ENCODE data around the gene RIPOR3. TPM values are rescaled to one million over a fixed set of nuclear protein-coding genes. Genes with fewer than 3 reads are reported as not detected.

Gene RIPOR3
- polyA plus RNA-seq, 2 of the 4 experiments (the other 2 are of a cell fraction), result 0.03 to 0.06 TPM

DNA sequence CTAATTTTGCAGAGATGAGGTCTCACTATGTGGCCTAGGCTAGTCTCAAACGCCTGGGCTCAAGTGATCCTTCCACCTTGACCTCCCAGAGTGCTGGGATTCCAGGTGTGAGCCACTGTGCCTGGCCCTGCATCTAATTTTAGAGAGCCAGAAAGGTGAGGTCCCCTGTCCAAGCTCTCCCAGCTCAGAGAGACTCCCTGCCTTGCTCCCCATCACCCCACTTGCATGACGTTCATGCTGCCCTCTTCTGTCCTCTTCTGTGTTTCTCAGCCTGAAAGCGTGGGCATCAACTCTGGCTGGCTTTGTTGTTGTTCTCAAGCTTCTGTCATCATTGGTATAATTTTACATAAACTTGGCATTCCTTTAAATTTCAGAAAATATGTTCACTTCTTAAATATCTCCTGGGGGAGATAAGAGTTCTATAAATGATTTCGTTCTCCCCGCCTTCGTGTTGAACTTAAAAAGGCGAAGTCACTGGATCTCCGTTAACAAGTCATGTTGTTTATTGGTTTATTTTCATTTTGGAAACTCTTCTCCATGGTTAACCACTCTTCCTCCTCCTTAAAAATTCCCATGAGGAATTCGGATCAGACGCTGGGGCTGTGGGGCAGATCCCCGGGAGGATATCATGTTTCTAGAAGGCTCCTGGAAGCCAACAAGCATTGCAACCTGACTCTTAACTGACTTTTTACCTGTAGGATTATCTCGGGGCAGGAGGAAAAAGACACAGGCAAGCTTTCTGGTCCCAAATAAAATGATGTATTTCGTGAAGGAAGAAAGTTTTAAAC, 26.8 kb upstream of the RIPOR3 start:
- 60% methylated on average over 13 of the region's 13 CpGs for WGBS (ENCODE audit: missing lambda C conversion rate)
- TF ChIP-seq ZNF302 (CRISPR knock-in tag; IDR thresholded peaks at IDR 0.05), result no peak
- TF ChIP-seq CBX8 (IDR thresholded peaks at IDR 0.05), result no peak
- peak; percentile 40; the same call in 2 of the 3 replicates for TF ChIP-seq SMC3 (IDR thresholded peaks at IDR 0.05)
- no peak for TF ChIP-seq TFCP2L1 (CRISPR knock-in tag; IDR thresholded peaks at IDR 0.05)
- TF ChIP-seq, protein P1, sequence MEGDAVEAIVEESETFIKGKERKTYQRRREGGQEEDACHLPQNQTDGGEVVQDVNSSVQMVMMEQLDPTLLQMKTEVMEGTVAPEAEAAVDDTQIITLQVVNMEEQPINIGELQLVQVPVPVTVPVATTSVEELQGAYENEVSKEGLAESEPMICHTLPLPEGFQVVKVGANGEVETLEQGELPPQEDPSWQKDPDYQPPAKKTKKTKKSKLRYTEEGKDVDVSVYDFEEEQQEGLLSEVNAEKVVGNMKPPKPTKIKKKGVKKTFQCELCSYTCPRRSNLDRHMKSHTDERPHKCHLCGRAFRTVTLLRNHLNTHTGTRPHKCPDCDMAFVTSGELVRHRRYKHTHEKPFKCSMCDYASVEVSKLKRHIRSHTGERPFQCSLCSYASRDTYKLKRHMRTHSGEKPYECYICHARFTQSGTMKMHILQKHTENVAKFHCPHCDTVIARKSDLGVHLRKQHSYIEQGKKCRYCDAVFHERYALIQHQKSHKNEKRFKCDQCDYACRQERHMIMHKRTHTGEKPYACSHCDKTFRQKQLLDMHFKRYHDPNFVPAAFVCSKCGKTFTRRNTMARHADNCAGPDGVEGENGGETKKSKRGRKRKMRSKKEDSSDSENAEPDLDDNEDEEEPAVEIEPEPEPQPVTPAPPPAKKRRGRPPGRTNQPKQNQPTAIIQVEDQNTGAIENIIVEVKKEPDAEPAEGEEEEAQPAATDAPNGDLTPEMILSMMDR (IDR thresholded peaks at IDR 0.05), result peak; percentile 21; the same call in 2 of the 3 replicates
- TF ChIP-seq ZSCAN20 (CRISPR knock-in tag; IDR thresholded peaks at IDR 0.05), result no peak
- TF ChIP-seq RAD21 (conservative IDR thresholded peaks at IDR 0.05 in 1 of 2, IDR thresholded peaks at IDR 0.05 in 1 of 2), result peak; percentile 23 to 52; a peak in 2 of 5 replicates
- TF ChIP-seq, protein P2, sequence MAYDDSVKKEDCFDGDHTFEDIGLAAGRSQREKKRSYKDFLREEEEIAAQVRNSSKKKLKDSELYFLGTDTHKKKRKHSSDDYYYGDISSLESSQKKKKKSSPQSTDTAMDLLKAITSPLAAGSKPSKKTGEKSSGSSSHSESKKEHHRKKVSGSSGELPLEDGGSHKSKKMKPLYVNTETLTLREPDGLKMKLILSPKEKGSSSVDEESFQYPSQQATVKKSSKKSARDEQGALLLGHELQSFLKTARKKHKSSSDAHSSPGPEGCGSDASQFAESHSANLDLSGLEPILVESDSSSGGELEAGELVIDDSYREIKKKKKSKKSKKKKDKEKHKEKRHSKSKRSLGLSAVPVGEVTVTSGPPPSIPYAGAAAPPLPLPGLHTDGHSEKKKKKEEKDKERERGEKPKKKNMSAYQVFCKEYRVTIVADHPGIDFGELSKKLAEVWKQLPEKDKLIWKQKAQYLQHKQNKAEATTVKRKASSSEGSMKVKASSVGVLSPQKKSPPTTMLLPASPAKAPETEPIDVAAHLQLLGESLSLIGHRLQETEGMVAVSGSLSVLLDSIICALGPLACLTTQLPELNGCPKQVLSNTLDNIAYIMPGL (CRISPR knock-in tag; IDR thresholded peaks at IDR 0.05; ENCODE audit: borderline replicate concordance), result no peak
- TF ChIP-seq BHLHE40 (IDR thresholded peaks at IDR 0.05; ENCODE audit: low read depth, low read length), result no peak
- no peak for TF ChIP-seq POLR2A (IDR thresholded peaks at IDR 0.05; ENCODE audit: low read length)
- TF ChIP-seq ESRRA (IDR thresholded peaks at IDR 0.05; ENCODE audit: borderline replicate concordance, low read length), result no peak
- peak overlapping the region; percentile 33 to 69; a peak in 4 of 6 replicates for H3K27ac ChIP-seq
- CTCF ChIA-PET, result interaction anchor here (0.5 to 3.1 kb wide), 17 partner anchors 10 to 92 kb away, joined by 3 to 29 read pairs (median 4); no protein-coding TSS in a partner anchor
- no peaks in the 10 kb centered on the region for H3K9me3 ChIP-seq
- ATAC-seq (peak in 1 of 2 experiments; percentile 68; a peak in 3 of 6 replicates), FAIRE-seq (no peak), DNase-seq (ENCODE audit: low read depth in 1 of 2, low spot score in 1 of 2) (peak in 1 of 2 experiments; percentile 40)
- H3K4me1 ChIP-seq, result peaks cover 20% of the 10 kb centered on the region; the same call in 2 of the 3 replicates
- POLR2A ChIA-PET, result interaction anchor here (1.1 kb wide), 1 partner anchor 58 kb away, joined by 5 read pairs; no protein-coding TSS in a partner anchor
- H3K4me3 ChIP-seq, result no peak overlapping the region
- no peak overlapping the region for H3K4me2 ChIP-seq

DNA sequence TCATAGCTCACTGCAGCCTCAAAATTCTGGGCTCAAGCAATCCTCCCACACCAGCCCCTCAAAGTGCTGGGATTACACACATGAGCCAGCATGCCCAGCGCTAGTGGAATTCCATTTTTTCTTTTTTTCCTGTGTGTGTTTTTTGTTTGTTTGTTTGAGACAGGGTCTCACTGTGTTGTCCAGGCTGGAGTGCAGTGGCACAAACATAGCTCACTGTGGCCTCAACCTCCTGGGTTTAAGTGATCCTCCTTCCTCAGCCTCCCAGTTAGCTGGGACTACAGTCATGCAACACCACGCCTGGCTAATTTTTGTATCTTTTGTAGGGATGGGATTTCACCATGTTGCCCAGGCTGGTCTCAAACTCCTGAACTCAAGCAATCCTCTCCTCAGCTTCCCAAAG, 26.0 kb upstream of the RIPOR3 start:
- Histone ChIP-seq H3K9me3 (no peaks in the 10 kb centered on the region), H3K4me2 (no peak overlapping the region), H3K4me3 (no peak overlapping the region), H3K27ac (peak overlapping the region in 1 of 2 experiments; percentile 69; a peak in 3 of 6 replicates), H3K4me1 (peaks cover 17% of the 10 kb centered on the region; the same call in 2 of the 3 replicates)
- FAIRE-seq (no peak), DNase-seq (ENCODE audit: low read depth in 1 of 2, low spot score in 1 of 2) (no peak), ATAC-seq (no peak)
- CTCF ChIA-PET, result interaction anchor here (0.5 to 3.1 kb wide), 14 partner anchors 10 to 434 kb away, joined by 3 to 29 read pairs (median 4); no protein-coding TSS in a partner anchor
- TF ChIP-seq, protein P3, sequence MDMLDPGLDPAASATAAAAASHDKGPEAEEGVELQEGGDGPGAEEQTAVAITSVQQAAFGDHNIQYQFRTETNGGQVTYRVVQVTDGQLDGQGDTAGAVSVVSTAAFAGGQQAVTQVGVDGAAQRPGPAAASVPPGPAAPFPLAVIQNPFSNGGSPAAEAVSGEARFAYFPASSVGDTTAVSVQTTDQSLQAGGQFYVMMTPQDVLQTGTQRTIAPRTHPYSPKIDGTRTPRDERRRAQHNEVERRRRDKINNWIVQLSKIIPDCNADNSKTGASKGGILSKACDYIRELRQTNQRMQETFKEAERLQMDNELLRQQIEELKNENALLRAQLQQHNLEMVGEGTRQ (IDR thresholded peaks at IDR 0.05), result no peak
- no peak for TF ChIP-seq ZC3H11A (IDR thresholded peaks at IDR 0.05)
- no peak for TF ChIP-seq SREBF2 (IDR thresholded peaks at IDR 0.05)
- TF ChIP-seq HOXB13 (CRISPR knock-in tag; IDR thresholded peaks at IDR 0.05; ENCODE audit: low read depth), result no peak
- TF ChIP-seq PHF8 (IDR thresholded peaks at IDR 0.05; ENCODE audit: borderline replicate concordance, low read depth), result no peak
- 93% methylated on average over 2 of the region's 2 CpGs for WGBS (ENCODE audit: missing lambda C conversion rate)
- POLR2A ChIA-PET, result interaction anchor here (1.1 kb wide), 1 partner anchor 57 kb away, joined by 5 read pairs; no protein-coding TSS in a partner anchor

DNA sequence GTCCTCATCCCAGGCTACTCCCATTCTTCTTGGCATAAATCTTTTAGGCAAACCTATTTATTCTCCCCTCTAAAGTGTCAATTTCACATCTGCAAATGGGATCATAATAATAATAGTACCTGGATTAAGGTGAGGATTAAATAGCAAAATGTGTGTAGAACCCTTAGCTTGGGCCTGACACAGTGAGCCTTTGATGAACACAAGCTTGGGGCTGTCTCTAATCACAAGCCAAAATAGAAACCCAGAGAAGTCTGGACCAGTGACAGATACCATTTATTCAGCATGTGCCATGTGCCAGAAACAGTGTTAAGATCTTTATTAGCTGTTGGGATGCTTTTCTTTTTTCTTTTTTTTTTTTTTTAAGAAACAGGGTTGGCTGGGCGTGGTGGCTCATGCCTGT, 25.2 kb upstream of the RIPOR3 start:
- TF ChIP-seq ZNF302 (CRISPR knock-in tag; IDR thresholded peaks at IDR 0.05) (no peak), ZSCAN20 (CRISPR knock-in tag; IDR thresholded peaks at IDR 0.05) (no peak), TP53 (CRISPR knock-in tag; IDR thresholded peaks at IDR 0.05) (no peak), EHF (CRISPR knock-in tag; IDR thresholded peaks at IDR 0.05) (no peak)
- TF ChIP-seq, protein P4, sequence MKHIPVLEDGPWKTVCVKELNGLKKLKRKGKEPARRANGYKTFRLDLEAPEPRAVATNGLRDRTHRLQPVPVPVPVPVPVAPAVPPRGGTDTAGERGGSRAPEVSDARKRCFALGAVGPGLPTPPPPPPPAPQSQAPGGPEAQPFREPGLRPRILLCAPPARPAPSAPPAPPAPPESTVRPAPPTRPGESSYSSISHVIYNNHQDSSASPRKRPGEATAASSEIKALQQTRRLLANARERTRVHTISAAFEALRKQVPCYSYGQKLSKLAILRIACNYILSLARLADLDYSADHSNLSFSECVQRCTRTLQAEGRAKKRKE (CRISPR knock-in tag; IDR thresholded peaks at IDR 0.05; ENCODE audit: low read depth), result no peak
- TF ChIP-seq, protein P5, sequence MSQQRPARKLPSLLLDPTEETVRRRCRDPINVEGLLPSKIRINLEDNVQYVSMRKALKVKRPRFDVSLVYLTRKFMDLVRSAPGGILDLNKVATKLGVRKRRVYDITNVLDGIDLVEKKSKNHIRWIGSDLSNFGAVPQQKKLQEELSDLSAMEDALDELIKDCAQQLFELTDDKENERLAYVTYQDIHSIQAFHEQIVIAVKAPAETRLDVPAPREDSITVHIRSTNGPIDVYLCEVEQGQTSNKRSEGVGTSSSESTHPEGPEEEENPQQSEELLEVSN (IDR thresholded peaks at IDR 0.05; ENCODE audit: borderline replicate concordance, low read depth), result no peak
- FAIRE-seq (no peak), ATAC-seq (no peak), DNase-seq (ENCODE audit: low read depth in 1 of 2, low spot score in 1 of 2) (no peak)
- ChIA-PET CTCF (interaction anchor here (0.6 to 3.1 kb wide), 10 partner anchors 12 to 433 kb away, joined by 3 to 29 read pairs (median 6); no protein-coding TSS in a partner anchor), POLR2A (no interaction called here)
- H3K27ac ChIP-seq, result no peak overlapping the region
- WGBS (ENCODE audit: missing lambda C conversion rate), result 75% methylated on average over 1 of the region's 1 CpG
- H3K4me2 ChIP-seq, result no peak overlapping the region
- H3K4me1 ChIP-seq, result peaks cover 14% of the 10 kb centered on the region; the same call in 2 of the 3 replicates
- H3K4me3 ChIP-seq, result no peak overlapping the region
- H3K9me3 ChIP-seq, result no peaks in the 10 kb centered on the region
